ENCODE measurements around the gene DEXI. TPM values are rescaled to one million over a fixed set of nuclear protein-coding genes. Genes with fewer than 3 reads are reported as not detected.

The DEXI gene
- total and polyA plus RNA-seq, 2 of the 4 experiments (the other 2 are of a cell fraction) = 43.7 to 63.6 TPM

- BruUV-seq (replicated peaks) = no TSS peak
- H3K4me2 ChIP-seq (ENCODE audit: low read depth, low read length) = no peak overlapping the region
- TF ChIP-seq RCOR1 (IDR thresholded peaks at IDR 0.05; ENCODE audit: insufficient replicate concordance, low read length) (no peak), MAZ (IDR thresholded peaks at IDR 0.05; ENCODE audit: borderline replicate concordance, low read depth, low read length) (no peak), CEBPB (IDR thresholded peaks at IDR 0.05; ENCODE audit: low read depth, low read length) (no peak), FOS (IDR thresholded peaks at IDR 0.05; ENCODE audit: low read depth, low read length) (no peak), MAFK (IDR thresholded peaks at IDR 0.05; ENCODE audit: low read depth, low read length) (no peak), USF2 (IDR thresholded peaks at IDR 0.05; ENCODE audit: low read depth, low read length) (no peak), RAD21 (IDR thresholded peaks at IDR 0.05; ENCODE audit: low read length) (no peak), ELK1 (IDR thresholded peaks at IDR 0.05; ENCODE audit: borderline replicate concordance, low read depth, low read length) (no peak), RFX5 (IDR thresholded peaks at IDR 0.05; ENCODE audit: low read depth, low read length) (no peak), POLR2A (IDR thresholded peaks at IDR 0.05; ENCODE audit: low read depth, low read length) (no peak), SMC3 (IDR thresholded peaks at IDR 0.05; ENCODE audit: low read depth, low read length) (no peak), NFE2L2 (IDR thresholded peaks at IDR 0.05; ENCODE audit: low read depth, low read length) (no peak)
- H3K27ac ChIP-seq (ENCODE audit: insufficient read depth, low read length) = no peak overlapping the region
- no peak overlapping the region for H3K56ac ChIP-seq (ENCODE audit: extremely low read depth, insufficient read depth, low read length)
- peaks cover 0 to 7% of the 10 kb centered on the region in 2 experiments; a peak in 1 of 4 replicates for H3K79me1 ChIP-seq (ENCODE audit: low read depth in 1 of 2, low read length in 2 of 2)
- no peak overlapping the region for H2BK20ac ChIP-seq (ENCODE audit: low read depth, low read length)
- no peak overlapping the region for H2BK15ac ChIP-seq (ENCODE audit: low read depth, low read length)
- intact Hi-C loops (cut with micrococcal nuclease) (no loop called here), in situ Hi-C loops (cut with MboI; ENCODE audit: low sequenced_read_pairs) (loop anchor here (25.0 kb wide), 1 partner anchor 661 kb away; no protein-coding TSS in a partner anchor), dilution Hi-C loops (cut with HindIII; ENCODE audit: low sequenced_read_pairs, unreplicated experiment) (no loop called here)
- no peak overlapping the region for H2AK9ac ChIP-seq (replicated peaks; ENCODE audit: low read depth, low read length, poor library complexity)
- H4K8ac ChIP-seq (ENCODE audit: low read depth in 2 of 2, low read length in 2 of 2) = no peak overlapping the region
- H2AFZ ChIP-seq (replicated peaks; ENCODE audit: low read length, poor library complexity) = no peak overlapping the region
- H3K27me3 ChIP-seq (ENCODE audit: control insufficient read depth, insufficient read depth, low read length) = no peaks in the 10 kb centered on the region
- no peak overlapping the region for H4K5ac ChIP-seq (ENCODE audit: low read depth, low read length)
- H3K23ac ChIP-seq (ENCODE audit: low read depth, low read length) = no peak overlapping the region
- no peak overlapping the region for H3K9ac ChIP-seq (ENCODE audit: low read depth, low read length)
- ChIA-PET POLR2A (ENCODE audit: unreplicated experiment) (no interaction called here), CTCF (no interaction called here)
- no peak overlapping the region for H4K91ac ChIP-seq (ENCODE audit: insufficient read depth, low read depth, low read length)
- no peak for DNase-seq
- H3K9me3 ChIP-seq (ENCODE audit: control insufficient read depth, insufficient read depth, low read length) = no peaks in the 10 kb centered on the region
- WGBS, 2 experiments (ENCODE audit: extremely low coverage in 2 of 2, insufficient read length in 1 of 2) = 67% methylated on average over 5 of the region's 14 CpGs; no CpG with 5 or more reads in 1 of the 2 experiments
- no peak overlapping the region for H3K4ac ChIP-seq (ENCODE audit: low read depth, low read length)
- no peak overlapping the region for H2BK120ac ChIP-seq (ENCODE audit: low read depth, low read length)
- H3K18ac ChIP-seq (ENCODE audit: low read depth, low read length) = no peak overlapping the region
- no peaks in the 10 kb centered on the region for H3K9me1 ChIP-seq (ENCODE audit: insufficient read depth, low read length)
- no peak overlapping the region for H2AK5ac ChIP-seq (ENCODE audit: low read depth, low read length)
- no peak overlapping the region for H2BK5ac ChIP-seq (ENCODE audit: low read depth, low read length, poor library complexity, severe bottlenecking)
- H3K36me3 ChIP-seq (ENCODE audit: control insufficient read depth, insufficient read depth, low read length) = peaks cover 30% of the 10 kb centered on the region
- no peak overlapping the region for H3K4me3 ChIP-seq (ENCODE audit: insufficient read depth, low read depth, low read length)
- no peak for ATAC-seq (ENCODE audit: low read depth)
- no peak overlapping the region for H3K14ac ChIP-seq (replicated peaks; ENCODE audit: low read depth, low read length)
- no peaks in the 10 kb centered on the region; the same call in 1 of the 2 replicates for H4K20me1 ChIP-seq (ENCODE audit: insufficient read depth, low read length)
- peaks cover 5% of the 10 kb centered on the region for H3K4me1 ChIP-seq (ENCODE audit: control insufficient read depth, insufficient read depth, low read length)
Measured at GRCh38 chr16:10923650-10924214, 18.5 kb downstream of the DEXI start.
